ENCODE results near the gene ABLIM2. TPM values are rescaled to one million over a fixed set of nuclear protein-coding genes. Genes with fewer than 3 reads are reported as not detected.

ABLIM2 gene
- total and polyA plus RNA-seq, 2 of the 8 experiments (the other 6 are each of a cell fraction or from before 2014, with no cell fraction given): 2.8 to 3.0 TPM

- no peak for TF ChIP-seq CHD7 (IDR thresholded peaks at IDR 0.05; ENCODE audit: insufficient replicate concordance, low read length)
- TF ChIP-seq HDAC2 (IDR thresholded peaks at IDR 0.05; ENCODE audit: borderline replicate concordance in 1 of 2, low read depth in 2 of 2, low read length in 2 of 2): no peak
- no peak for TF ChIP-seq POLR2AphosphoS5 (IDR thresholded peaks at IDR 0.05; ENCODE audit: low read depth, low read length)
- TF ChIP-seq ASH2L (IDR thresholded peaks at IDR 0.05; ENCODE audit: low read length): no peak
- TF ChIP-seq SUZ12 (IDR thresholded peaks at IDR 0.05; ENCODE audit: low read length): no peak
- no peak for TF ChIP-seq TCF12 (IDR thresholded peaks at IDR 0.05; ENCODE audit: low read depth, low read length)
- no peak for TF ChIP-seq SIN3A (conservative IDR thresholded peaks at IDR 0.05 in 1 of 2, IDR thresholded peaks at IDR 0.05 in 1 of 2; ENCODE audit: low read depth in 1 of 2, low read length in 2 of 2)
- no peak for TF ChIP-seq GTF2F1 (IDR thresholded peaks at IDR 0.05; ENCODE audit: borderline replicate concordance, low read depth, low read length)
- TF ChIP-seq KDM1A (IDR thresholded peaks at IDR 0.05; ENCODE audit: borderline replicate concordance, low read length): no peak
- no peak for TF ChIP-seq SP4 (IDR thresholded peaks at IDR 0.05; ENCODE audit: low read length)
Measured at GRCh38 chr4:8115916-8116315, 42.7 kb downstream of the ABLIM2 start (continued).

Measured in H1 (cell line).